ENCODE results near the gene GRIN3B. TPM values are rescaled to one million over a fixed set of nuclear protein-coding genes. Genes with fewer than 3 reads are reported as not detected.

GRIN3B gene
- total RNA-seq, 4 donors from 2014 or later = not detected

DNA sequence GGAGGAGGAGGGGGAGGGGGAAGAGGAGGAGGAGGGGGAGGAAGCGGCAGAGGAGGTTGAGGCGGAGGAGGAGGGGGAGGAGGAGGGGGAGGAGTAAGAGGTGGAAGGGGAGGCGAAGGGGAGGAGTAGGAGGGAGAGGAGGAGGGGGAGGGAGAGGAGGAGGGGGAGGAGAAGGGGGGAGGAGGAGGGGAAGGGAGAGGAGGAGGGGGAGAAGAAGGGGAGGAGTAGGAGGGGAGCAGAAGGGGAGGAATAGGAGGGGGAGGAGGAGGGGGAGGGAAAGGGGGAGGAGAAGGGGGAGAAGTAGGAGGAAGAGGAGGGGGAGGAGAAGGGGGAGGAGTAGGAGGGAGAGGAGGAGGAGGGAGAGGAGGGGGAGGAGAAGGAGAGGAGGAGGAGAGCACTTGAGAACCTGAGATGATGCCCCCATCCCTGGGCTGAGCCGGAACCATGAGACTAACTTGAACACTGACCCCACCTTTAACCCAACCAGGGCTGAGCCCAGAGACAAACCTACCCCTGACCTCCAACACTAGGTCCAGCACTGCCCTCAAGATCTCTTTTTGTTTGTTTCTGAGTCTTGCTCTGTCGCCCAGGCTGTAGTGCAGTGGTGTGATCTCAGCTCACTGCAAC lies 52.2 kb downstream of the GRIN3B start:
- Histone ChIP-seq H3K27me3 (no peaks in the 10 kb centered on the region), H3K36me3 (peaks cover 0 to 34% of the 10 kb centered on the region in 2 donors), H3K4me3 (no peak overlapping the region), H3K27ac (no peak overlapping the region), H3K4me1 (no peaks in the 10 kb centered on the region), H3K9me3 (peaks cover 3 to 13% (median 5%) of the 10 kb centered on the region in 3 donors)
- DNase-seq = no peak
- TF ChIP-seq POLR2A (IDR thresholded peaks at IDR 0.05) = no peak
- TF ChIP-seq, protein P1, sequence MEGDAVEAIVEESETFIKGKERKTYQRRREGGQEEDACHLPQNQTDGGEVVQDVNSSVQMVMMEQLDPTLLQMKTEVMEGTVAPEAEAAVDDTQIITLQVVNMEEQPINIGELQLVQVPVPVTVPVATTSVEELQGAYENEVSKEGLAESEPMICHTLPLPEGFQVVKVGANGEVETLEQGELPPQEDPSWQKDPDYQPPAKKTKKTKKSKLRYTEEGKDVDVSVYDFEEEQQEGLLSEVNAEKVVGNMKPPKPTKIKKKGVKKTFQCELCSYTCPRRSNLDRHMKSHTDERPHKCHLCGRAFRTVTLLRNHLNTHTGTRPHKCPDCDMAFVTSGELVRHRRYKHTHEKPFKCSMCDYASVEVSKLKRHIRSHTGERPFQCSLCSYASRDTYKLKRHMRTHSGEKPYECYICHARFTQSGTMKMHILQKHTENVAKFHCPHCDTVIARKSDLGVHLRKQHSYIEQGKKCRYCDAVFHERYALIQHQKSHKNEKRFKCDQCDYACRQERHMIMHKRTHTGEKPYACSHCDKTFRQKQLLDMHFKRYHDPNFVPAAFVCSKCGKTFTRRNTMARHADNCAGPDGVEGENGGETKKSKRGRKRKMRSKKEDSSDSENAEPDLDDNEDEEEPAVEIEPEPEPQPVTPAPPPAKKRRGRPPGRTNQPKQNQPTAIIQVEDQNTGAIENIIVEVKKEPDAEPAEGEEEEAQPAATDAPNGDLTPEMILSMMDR (IDR thresholded peaks at IDR 0.05 in 4 of 5, conservative IDR thresholded peaks at IDR 0.05 in 1 of 5) = no peak
- intact Hi-C loops (cut with DNase I; ENCODE audit: low total_unique reads) (no loop called here), in situ Hi-C loops (cut with MboI; ENCODE audit: low sequenced_read_pairs in 4 of 4) (no loop called here)
- no peak for ATAC-seq

DNA sequence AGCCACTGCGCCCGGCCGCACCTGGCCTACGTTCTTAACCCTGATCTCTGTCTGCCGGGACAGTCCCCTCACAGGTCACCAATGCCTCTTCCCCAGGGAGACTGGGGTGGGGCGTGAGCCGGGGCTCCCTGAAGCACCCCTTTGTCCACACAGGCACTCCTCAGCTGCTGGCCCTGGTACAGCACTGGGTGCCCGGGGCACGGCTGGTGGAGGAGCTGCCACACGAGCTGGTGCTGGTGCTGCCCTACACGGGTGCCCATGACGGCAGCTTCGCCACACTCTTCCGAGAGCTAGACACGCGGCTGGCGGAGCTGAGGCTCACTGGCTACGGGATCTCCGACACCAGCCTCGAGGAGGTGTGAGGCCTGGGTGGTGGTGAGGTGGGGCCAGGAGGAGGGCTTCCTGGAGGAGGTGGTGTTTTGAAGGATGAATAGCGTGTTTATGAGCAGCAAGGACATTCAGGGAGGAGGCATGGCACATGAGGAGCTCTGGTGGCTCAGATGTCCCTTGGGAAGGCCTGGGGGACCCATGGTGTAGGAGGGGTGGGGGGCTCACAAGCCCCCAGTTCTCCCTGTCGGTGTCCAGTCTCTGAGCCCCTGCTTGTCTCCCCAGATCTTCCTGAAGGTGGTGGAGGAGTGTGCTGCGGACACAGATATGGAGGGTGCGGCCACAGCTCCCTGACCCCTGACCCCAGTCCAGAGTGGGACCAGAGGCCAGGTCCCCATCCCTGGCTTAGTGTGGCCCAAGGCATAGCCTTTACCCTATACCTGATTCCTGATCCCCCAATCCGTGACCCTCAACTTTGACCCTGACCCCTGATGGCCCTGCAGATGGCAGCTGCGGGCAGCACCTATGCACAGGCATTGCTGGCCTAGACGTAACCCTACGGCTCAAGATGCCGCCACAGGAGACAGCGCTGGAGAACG lies 53.2 kb downstream of the GRIN3B start:
- Histone ChIP-seq H3K27me3 (no peaks in the 10 kb centered on the region), H3K36me3 (peaks cover 0 to 44% of the 10 kb centered on the region in 2 donors), H3K4me1 (no peaks in the 10 kb centered on the region), H3K4me3 (no peak overlapping the region), H3K9me3 (peaks cover 5 to 23% (median 6%) of the 10 kb centered on the region in 3 donors), H3K27ac (no peak overlapping the region)
- in situ Hi-C loops (cut with MboI; ENCODE audit: low sequenced_read_pairs in 4 of 4) = no loop called here
- intact Hi-C loops (cut with DNase I; ENCODE audit: low total_unique reads) = no loop called here
- TF ChIP-seq, protein P1 (IDR thresholded peaks at IDR 0.05 in 4 of 5, conservative IDR thresholded peaks at IDR 0.05 in 1 of 5) = no peak
- TF ChIP-seq POLR2A (IDR thresholded peaks at IDR 0.05) = no peak
- DNase-seq (no peak), ATAC-seq (no peak)

DNA sequence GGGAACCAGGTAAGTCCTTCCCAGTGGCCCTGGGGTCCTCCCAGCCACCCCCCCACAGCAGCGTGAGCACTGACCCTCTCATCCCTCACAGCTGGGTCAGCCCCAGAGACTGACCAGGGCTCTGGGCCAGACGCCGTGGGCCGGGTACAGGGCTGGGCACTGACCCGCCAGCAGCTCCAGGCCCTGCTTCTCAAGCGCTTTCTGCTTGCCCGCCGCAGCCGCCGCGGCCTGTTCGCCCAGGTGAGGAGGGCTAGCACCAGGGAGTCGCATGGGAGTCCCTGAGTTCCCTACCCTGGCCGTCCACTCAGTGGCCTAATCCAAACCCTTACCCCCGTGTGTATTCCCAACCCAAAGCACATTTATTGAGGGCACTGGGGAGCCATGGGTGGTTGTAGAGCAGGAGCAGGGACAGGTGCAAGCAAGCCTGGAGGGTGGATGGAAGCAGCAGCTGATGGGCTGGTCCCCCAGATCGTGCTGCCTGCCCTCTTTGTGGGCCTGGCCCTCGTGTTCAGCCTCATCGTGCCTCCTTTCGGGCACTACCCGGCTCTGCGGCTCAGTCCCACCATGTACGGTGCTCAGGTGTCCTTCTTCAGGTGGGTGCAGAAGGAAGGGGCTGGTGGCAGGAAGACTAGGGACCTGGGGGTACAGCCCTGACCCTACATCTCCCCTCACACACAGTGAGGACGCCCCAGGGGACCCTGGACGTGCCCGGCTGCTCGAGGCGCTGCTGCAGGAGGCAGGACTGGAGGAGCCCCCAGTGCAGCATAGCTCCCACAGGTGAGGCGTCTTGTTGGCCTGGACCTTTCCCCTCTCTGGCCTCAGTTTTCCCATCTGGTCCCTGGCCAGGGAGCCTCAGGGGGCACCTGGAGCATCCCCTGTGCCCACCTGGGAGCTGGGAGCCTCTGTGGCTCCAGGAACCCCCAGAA lies 54.1 kb downstream of the GRIN3B start:
- intact Hi-C loops (cut with DNase I; ENCODE audit: low total_unique reads) = no loop called here
- ATAC-seq (no peak), DNase-seq (no peak)
- Histone ChIP-seq H3K9me3 (peaks cover 5 to 28% (median 6%) of the 10 kb centered on the region in 3 donors), H3K36me3 (peaks cover 0 to 53% of the 10 kb centered on the region in 2 donors), H3K27me3 (no peaks in the 10 kb centered on the region), H3K4me3 (no peak overlapping the region), H3K4me1 (no peaks in the 10 kb centered on the region), H3K27ac (no peak overlapping the region)
- in situ Hi-C loops (cut with MboI; ENCODE audit: low sequenced_read_pairs in 4 of 4) = no loop called here
- TF ChIP-seq, protein P1 (IDR thresholded peaks at IDR 0.05 in 4 of 5, conservative IDR thresholded peaks at IDR 0.05 in 1 of 5) = no peak
- TF ChIP-seq POLR2A (IDR thresholded peaks at IDR 0.05) = no peak

DNA sequence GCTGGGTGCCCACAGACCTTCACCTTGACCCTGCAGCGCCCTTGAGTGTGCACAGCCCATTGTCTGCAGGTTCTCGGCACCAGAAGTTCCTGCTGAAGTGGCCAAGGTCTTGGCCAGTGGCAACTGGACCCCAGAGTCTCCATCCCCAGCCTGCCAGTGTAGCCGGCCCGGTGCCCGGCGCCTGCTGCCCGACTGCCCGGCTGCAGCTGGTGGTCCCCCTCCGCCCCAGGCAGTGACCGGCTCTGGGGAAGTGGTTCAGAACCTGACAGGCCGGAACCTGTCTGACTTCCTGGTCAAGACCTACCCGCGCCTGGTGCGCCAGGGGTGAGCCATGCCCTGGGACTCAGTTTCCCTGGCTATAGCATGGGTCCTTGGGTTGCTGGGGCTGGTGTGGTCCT lies 54.8 kb downstream of the GRIN3B start:
- H3K36me3 ChIP-seq = peaks cover 0 to 59% of the 10 kb centered on the region in 2 donors
- intact Hi-C loops (cut with DNase I; ENCODE audit: low total_unique reads) (no loop called here), in situ Hi-C loops (cut with MboI; ENCODE audit: low sequenced_read_pairs in 4 of 4) (no loop called here)
- H3K4me3 ChIP-seq = no peak overlapping the region
- TF ChIP-seq, protein P1 (IDR thresholded peaks at IDR 0.05 in 4 of 5, conservative IDR thresholded peaks at IDR 0.05 in 1 of 5) = no peak
- TF ChIP-seq POLR2A (IDR thresholded peaks at IDR 0.05) = no peak
- H3K27ac ChIP-seq = no peak overlapping the region
- no peaks in the 10 kb centered on the region for H3K27me3 ChIP-seq
- ATAC-seq (no peak), DNase-seq (no peak)
- H3K9me3 ChIP-seq = peaks cover 5 to 28% (median 6%) of the 10 kb centered on the region in 3 donors
- H3K4me1 ChIP-seq = no peaks in the 10 kb centered on the region
